Testis (tissue), 2 donors: ENCODE data around the gene NAT8L.

Experiments
- POLR2A ChIP-seq: fragments of 450-650 bp; IDR thresholded peaks from one replicate; pipeline ENCODE4 v1.6.1; 2017; ENCODE audit warnings: antibody characterized with exemption, mild to moderate bottlenecking, moderate library complexity
- TF ChIP-seq, protein P1 (sequence below), 3 experiments: fragments of 450-650 bp in 2 of 3; fragments of 200-600 bp in 1 of 3; sonication (generic) in 1 of 3; IDR thresholded peaks; one replicate each; pipeline ENCODE4 v1.5.1; 2016 to 2019; ENCODE audit warnings: antibody characterized with exemption in 3 of 3, mild to moderate bottlenecking in 2 of 3, moderate library complexity in 1 of 3

DNA sequence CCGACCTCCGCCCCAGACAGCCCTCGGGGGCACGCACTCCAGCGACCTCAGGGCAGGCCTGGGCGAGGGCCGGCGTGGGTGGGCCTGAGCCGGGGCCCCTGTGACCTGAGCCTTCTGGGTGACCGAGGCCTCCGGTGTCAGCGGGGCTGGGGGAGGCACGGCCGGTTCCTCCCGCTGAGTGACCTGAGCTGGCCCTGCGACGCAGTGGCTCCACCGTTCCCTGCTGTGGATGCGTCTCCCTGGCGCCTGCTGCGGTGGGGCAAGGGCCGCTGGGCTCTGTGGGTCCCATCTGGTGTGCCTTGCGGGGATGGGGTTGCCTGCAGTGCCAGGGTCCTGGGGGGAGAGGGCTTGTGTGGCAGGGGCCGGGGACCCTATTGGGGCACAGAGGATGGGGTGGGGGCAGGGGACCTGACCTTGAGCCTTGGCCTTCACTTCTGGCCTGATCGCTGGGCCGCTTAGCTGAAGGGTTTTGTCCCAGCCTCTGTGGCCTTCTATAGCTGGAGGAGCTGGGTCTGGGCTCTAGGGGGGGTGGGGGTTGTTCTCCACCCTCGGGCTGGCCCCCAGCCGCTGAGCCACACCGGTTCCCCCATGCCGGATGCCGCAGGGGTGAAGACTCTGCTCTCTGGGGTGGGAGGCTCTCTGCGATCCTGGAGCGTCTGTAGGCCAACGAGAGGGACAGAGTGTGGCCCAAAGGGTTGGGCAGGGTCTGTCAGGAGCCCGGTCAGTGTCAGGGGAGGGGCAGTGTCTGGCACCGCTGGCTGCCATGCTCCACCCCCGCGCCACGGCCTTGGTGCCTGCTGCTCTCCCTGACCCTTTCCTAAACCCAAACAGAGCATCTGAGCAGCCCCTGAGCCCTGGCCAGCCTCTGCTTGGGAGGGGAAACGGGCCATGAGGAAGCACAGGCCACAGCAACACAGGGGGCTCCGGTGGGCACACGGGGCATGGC lies 2.3 kb downstream of the NAT8L start:
- TF ChIP-seq, protein P1, sequence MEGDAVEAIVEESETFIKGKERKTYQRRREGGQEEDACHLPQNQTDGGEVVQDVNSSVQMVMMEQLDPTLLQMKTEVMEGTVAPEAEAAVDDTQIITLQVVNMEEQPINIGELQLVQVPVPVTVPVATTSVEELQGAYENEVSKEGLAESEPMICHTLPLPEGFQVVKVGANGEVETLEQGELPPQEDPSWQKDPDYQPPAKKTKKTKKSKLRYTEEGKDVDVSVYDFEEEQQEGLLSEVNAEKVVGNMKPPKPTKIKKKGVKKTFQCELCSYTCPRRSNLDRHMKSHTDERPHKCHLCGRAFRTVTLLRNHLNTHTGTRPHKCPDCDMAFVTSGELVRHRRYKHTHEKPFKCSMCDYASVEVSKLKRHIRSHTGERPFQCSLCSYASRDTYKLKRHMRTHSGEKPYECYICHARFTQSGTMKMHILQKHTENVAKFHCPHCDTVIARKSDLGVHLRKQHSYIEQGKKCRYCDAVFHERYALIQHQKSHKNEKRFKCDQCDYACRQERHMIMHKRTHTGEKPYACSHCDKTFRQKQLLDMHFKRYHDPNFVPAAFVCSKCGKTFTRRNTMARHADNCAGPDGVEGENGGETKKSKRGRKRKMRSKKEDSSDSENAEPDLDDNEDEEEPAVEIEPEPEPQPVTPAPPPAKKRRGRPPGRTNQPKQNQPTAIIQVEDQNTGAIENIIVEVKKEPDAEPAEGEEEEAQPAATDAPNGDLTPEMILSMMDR (IDR thresholded peaks at IDR 0.05) = no peak
- no peak for TF ChIP-seq POLR2A
